GM19328 (cell line): ENCODE results near the gene LTBP3.

ENCODE experiments used
- ATAC-seq: cut with Tn5 transposase; IDR thresholded peaks from one replicate; pipeline ENCODE4 v1.9.1; 2021; ENCODE audit warnings: mild to moderate bottlenecking, moderate library complexity; ENCODE audit not compliant: unreplicated experiment

The LTBP3 gene

DNA sequence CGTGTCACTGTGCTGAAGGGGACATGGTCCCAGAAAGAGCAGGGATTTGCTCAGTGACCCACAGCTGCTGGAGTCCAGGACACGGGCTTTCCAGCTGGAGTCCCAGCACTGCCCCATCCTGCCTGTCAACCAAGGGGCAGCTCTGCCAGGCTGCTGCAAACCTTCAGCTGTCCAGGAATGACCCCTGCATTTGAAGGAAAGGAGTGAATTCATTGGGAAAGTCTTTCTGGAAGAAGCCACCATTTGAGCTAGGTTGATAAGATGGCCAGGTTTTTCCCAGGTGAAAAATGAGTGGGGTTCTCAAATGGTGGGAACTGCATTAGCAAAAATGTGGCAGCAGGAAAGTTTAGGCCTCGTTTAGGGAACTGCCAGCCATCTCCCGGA is 28.1 kb upstream of the LTBP3 start:
- ATAC-seq: no peak

DNA sequence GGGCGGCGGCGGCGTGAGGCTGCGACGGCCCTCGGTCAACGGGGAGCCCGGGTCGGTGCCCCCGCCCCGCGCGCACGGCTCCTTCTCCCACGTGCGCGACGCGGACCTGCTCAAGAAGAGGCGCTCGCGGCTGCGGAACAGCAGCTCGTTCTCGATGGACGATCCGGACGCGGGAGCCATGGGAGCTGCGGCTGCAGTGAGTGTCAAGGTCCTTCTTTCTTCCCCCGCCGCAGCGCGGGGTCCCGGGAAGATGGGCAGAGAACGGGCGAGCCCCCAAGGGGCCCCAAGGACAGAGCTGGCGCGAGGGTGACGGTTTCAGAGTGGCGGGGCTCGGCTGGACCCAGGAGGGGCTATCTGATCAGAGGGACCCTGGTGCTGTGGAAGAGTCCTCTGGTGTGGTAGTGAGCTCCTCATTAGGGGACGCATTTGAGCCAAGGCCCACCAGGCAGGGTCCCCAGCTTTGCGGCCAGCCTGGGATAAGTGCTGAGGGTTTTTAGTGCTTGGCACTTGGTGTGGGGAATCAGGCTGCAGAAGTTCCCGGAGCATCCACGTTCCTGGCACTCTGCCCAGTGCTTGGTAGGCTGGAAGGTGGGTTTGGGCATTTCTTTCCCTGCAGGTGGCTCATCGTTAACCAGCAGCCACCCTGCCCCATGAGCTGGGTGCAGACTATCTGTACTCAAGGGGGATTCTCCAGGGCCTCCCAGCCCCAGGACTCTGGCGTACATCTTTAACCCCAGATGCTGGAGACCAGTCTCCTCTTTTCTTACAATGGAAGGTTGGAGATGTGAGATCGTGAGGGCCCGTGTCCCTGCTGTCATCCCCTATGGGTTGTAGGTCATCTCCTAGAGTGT is 27.5 kb upstream of the LTBP3 start:
- ATAC-seq: no peak

DNA sequence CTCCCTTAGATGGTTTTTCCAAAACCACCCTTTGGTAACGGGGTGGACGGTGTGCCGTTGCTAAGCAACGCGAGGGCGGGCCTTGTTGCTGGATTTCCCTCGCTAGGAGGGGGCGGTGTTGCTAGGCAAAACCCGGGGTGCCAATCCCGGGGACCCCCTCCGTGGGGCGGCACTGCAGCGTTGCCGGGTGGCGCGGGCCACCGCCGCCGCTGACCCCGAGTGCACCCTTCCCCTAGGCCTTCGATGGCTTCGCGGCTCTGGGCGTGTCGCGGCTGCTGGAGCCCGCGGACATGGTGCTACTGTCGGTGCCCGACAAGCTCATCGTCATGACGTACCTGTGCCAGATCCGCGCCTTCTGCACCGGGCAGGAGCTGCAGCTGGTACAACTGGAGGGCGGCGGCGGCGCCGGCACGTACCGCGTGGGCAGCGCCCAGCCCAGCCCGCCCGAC is 26.6 kb upstream of the LTBP3 start:
- ATAC-seq: no peak

DNA sequence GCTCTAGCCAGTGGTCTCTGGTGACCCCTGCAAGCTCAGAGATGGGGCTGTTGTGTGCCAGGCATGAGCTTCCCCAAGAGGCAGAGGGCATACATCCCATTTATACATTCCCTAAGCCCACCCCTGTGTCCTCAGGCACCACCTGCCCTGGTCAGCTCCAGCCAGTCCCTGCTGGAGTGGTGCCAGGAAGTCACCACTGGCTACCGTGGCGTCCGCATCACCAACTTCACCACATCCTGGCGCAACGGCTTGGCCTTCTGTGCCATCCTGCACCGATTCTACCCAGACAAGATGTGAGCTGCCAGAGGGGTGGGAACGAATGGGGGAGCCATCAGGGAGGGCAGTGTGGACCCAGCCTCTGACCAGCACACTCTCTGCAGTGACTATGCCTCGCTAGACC is 25.9 kb upstream of the LTBP3 start:
- no peak for ATAC-seq

DNA sequence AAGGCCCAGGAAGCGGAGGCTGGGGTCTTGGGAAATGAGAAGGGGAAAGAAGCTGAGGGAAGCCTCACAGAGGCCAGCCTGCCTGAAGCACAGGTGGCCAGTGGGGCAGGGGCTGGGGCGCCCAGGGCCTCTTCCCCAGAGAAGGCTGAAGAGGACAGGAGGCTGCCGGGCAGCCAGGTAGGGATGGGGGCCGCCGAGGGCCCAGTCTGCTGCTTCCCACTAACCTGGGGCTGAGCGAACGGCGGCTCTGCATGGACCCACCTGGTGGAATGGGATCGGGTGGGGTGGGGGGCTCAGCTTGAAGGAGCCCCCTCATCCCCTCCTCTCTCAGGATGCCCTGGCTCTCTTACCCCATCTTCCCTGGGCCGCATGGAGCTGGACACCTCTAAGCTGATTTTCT is 25.4 kb upstream of the LTBP3 start:
- no peak for ATAC-seq

DNA sequence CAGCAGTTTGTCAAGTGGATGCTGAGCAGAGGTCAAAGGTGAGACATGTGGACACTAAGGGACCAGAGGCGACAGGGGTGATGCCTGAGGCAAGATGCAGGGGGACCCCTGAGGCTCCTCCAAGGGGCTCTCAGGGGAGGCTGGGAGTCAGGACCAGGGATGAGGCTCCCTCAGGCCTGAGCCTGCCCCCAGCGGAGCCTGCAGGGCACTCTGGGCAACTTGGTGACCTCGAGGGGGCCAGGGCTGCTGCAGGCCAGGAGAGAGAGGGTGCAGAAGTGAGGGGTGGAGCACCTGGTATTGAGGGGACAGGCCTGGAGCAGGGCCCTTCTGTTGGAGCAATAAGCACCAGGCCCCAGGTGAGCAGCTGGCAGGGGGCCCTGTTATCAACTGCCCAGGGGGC is 23.8 kb upstream of the LTBP3 start:
- ATAC-seq: no peak

DNA sequence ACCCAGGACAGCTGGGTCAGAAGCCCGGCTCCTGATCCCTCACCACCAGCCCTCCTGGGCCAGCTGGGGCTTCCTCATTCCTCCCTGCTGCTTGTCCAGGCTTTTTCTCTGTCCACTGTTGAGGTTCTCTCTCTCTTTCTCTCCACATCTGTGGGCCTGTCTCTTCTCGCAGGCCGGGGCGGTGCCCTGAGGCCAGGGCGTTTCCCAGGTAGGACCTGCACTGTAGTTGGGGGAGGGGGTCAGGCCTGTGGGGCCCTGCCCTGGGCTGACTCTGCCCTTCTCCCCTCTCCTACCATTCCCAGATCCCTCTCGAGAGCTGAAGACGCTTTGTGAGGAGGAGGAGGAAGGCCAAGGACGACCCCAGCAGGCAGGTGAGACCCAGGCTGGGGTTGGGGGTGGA is 22.6 kb upstream of the LTBP3 start:
- ATAC-seq: no peak

DNA sequence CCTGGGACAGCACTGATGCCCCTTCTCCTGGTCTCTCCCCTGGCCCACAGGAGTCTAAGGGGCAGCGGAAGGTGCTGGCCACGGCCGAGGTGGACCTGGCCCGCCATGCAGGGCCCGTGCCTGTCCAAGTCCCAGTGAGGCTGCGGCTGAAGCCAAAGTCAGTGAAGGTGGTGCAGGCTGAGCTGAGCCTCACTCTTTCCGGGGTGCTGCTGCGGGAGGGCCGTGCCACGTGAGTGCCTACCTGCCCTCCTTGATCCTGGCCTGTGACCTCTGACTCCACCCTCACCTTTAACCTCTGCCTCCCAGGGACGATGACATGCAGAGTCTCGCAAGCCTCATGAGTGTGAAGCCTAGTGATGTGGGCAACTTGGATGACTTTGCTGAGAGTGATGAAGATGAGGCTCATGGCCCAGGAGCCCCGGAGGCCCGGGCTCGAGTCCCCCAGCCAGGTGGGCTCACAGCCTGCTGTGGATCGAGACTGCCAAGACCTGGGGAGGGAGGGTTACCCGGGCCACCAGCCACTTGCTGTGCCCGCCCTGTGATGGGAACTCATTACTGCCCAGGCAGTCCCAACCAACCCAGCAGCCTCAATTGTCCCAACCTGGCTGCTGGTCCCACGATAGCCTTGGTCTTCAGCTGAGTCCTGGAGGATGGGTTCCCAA is 22.0 kb upstream of the LTBP3 start:
- ATAC-seq: no peak

DNA sequence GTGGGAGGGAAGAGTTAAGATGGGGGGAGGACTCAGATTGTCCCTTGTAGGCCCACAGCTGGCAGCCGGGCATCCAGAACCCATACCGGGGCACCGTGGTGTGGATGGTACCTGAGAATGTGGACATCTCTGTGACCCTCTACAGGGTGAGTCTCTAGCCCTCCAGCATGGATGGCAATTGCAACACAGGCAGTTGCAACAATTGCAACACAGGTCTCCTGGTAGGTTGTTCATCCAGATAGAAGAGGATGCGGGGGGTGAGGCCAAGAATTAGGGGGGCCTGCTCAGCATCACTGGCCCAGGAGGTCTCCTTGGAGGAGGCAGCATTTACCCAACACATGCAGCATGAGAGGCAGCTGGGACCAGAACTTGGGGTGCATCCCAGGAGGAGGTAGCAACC is 21.1 kb upstream of the LTBP3 start:
- ATAC-seq: no peak

DNA sequence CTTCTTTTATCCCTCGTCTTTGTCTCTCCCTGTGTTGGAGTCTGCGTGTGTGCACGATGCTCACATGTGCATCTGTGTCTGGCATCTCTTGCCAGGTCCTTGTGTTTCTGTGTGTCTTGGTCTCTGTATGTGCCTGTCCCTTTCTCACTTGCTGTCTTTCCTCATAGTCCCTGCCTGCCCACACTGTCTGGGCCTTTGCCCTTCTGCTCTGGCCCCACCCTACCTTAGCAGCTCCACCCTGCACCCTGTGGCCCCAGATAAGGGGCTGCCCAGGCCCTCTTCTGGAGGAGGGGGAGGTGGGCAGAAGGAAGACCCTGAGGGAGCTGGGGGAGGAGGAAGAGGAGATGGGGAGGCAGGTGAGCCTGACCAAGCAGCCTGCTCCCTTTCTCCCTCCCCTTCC is 20.5 kb upstream of the LTBP3 start:
- no peak for ATAC-seq

DNA sequence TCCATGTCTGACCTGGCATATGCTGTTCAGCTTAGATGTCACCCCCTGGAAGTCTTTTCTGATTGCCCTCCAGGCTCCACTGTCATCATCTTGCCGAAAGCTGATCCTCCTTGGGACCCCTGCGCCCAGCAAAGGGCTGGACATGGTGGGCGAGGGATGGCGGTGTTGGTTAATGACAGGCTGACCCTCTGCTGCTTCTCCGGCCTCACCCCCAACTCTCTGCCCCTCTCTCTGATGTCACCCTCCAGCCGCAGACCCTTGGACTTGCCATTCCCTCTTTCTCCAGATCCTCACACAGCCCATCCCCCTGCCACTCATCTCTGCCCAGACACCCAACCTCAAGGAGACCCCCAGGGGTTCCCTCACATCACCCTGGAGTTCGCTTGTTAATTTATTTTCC is 20.0 kb upstream of the LTBP3 start:
- ATAC-seq: no peak

DNA sequence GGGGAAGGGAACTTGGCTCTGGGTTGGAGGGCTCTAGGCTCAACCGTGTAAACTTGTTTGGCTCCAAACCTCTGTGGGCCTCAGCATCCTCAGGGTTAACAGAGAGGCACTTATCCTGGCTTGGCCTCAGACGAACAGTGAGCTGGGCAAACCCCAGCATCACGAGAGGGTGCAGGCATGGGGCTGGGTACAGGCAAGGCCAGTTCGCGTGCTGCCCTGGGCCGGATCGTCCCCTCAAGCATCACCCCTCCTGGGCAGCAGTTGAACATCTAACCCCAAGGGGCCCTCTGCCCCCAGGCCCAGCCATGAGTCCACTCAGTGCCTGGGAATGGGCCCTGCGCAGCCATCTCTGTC is 19.6 kb upstream of the LTBP3 start:
- no peak for ATAC-seq

DNA sequence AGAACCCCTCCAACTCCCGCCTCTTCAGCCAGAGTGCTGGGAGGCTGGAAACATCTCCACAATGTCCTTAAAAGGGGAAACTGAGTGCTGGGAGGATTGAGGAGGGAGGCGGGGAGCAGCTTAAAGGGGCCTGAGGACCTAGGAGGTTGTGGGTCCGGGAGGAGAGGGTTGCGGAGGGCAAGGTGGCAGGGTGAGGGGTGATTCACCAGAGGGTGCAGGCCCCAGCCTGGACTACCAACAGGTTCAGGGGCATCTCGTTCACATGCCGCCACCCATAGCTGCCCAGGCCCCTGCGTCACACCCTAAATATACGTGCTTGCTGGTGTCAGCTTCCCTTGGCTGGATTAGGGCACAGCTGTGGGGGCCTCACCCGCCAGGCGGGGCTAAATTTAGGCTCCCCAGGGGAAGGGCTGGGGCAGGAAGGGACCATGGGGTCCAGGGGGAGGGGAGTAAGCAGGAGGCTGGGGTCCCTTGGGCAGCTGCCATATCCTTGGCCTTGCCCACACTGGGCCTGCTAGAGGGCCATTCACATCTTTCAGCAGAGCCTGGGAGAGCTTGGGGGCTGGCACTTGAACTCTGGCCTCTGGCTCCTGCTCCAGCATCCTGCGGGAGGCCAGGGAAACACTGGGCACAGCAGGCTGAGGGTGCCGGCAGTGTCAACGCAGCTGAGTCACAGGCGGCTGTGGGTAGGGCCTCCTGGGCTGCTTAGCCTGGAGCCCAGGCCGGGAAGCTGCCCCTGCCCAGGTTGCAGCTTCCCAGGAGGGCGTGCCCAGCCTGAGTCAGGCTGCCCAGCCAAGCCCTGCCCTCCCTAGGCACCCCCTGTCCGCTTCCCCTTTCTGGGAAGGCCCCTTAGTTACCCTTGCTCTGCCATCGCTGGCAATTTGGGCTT is 19.0 kb upstream of the LTBP3 start:
- no peak for ATAC-seq

DNA sequence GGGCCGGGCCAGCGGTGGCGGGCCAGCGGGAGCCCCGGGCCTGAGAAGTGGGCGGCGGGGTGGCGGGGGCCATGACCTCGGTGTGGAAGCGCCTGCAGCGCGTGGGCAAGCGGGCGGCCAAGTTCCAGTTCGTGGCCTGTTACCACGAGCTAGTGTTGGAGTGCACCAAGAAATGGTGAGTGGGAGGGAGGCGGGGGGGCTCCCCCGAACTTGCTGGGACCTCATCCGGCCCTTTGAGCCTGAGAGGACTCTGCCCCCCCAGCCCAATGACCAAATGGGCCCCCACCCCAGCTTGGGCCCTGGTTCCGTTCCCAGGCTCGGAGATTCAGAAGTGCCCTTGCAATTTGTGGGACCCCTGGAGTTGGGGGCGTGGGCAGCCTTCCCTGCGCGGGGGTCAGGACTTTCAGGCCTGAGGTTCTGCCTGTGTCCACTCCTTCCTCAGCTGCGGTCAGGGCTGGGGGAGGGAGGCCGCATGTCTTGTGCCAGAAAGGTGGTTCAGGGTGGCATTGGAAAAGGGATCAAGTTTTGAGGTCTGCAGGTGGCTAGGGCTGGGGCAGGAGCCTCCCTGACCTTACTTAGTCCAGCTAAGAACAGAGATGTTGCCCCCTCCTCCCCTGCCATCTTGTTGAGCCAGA is 18.2 kb upstream of the LTBP3 start:
- no peak for ATAC-seq

DNA sequence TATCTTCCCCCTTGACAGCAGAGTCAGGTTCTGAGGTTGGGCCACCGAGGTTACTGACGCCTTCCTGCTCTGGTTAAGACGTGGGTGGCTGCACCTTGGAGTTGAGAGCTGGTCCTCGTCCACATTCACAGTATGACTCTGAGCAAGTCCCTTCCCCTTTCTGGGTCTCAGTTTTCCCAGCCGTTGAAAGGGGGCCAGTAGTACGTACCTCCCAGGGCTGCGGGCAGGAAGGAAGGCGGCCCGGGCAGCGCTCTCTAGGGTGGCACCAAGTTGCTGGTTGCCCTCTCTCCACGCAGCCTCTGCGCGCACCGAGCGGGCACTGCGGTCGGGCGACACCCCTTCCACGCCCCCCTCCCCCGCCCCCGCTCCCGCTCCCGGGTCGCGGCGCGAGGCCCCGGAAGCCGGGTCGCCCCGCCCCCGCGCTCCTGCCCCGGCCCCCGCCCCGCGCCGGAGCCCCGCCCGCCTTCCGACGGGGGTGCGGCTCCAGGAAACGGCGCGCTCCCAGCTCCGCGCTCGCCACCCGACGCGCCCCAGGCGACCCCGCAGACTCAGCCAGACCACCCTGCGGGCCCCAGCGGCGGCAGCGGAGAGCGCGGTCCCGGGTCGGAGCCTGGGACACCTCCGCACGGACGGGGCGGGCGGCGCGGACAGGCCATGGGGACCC is 17.5 kb upstream of the LTBP3 start, which contains the start of gene EHBP1L1:
TSS of gene EHBP1L1 (plus strand) at position 486 of the 664 bp plus-strand sequence. CDS start 250 bp downstream, outside the sequence.
- ATAC-seq: no peak

DNA sequence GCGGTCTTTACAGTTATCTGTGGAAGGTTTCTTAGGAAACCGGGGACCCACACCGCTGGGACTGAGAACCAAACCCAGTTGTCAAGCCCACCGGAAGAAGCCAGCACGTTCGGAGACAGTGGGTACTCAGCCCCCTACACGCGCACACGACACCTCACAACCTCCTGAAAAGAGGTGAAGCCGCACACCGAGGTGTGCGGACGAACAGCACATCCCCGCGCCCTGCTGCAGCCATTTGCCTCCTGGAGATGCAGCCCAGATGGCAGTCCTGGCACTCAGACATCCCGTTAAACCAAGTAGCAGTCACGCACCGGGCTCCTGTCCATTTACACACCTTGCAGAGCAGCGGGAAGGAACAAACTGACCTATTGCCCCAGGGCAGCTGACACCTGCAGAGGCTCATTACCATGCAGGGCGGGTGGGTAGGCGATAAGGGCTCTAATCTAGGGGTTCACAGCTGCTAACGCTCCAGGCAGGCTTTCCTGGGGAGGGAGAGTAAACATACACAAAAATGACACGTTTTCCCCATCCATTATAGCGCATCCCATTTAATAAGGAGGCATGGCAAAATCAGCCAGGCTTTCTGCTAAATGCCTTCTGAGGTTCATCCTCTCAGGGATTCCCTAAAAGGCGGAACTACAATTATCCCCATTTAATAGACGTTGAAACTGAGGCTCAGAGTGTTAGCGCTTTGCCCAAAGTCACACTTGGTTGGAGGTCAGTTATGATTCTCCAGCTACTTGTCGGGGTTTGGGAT is 16.8 kb upstream of the LTBP3 start:
- ATAC-seq: no peak

DNA sequence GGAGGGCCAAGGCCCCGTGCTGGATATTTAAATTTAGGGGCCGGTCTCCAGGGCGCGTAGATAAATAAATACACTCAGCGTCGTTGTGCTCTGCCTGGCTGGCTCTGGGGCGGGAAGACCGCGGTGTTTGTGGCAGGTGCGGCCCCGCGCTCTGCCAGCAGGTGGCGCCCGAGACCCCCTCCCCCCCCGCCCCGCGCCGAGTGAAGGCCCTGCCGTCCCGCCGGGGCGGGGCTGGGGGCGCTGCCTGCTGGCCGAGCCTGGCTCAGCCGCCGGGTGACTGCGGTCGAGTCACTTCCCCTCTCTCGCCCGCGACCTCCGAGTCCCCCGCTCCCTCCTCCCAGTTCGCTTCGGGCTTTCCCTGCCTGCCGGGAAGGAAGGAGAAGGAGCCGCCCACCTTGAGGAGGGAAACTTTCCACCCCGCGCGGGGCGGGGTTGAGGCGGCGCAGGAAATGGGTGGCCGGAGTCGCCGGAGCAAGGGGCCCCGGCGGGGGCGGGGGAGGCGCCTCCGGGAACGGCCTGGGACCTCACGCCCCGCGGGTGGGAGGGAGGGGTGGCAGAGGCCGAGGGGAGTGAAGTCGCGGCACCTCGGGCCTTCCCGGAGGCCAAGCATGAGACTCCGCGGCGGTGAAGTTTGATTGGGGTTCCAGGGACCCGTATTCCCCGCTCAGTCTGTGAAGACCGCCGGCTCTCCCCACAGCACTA is 16.1 kb upstream of the LTBP3 start:
- ATAC-seq: peak; percentile 31

DNA sequence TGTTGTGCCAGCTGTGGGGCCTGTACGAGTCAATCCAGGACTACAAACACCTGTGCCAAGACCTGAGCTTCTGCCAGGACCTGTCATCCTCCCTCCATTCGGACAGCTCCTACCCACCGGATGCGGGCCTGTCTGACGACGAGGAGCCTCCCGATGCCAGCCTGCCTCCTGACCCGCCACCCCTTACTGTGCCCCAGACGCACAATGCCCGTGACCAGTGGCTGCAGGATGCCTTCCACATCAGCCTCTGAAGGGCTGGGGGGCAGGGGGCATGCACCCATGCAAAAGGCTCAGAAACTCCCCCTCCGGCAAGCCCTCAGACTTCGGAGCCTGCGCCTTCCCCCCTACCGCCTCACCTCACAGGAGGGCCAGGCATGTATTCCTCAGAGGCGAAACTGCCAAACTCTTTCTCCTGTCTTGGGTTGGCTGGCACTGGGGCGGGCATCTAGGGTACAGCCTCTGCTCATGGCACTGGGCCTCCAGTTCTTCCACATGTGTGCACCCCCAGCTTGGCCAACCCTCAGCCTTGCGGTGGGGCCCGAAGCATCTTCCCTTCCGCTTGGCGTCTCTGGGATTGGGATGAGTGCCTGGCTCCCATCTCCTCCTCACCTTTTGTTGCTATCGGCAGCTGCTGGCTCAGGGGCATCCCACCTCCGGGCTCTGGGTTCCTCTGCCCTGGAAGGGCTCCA is 15.4 kb upstream of the LTBP3 start:
- no peak for ATAC-seq
